AG09319 (cell line): ENCODE measurements around the gene CAND2.
"Not testable (repeated sequence)": the region's sequence is repeated elsewhere in the genome, so short reads cannot be mapped to it uniquely, and the experiment has no call there.

Source experiments
- DNase-seq: peaks from one replicate; pipeline ENCODE4 v3.0.0-alpha.2; 2010; ENCODE audit warnings: low read depth; ENCODE audit errors: extremely low read depth
- CTCF ChIP-seq: IDR thresholded peaks from 2 replicates; pipeline ENCODE4 v1.5.1; 2011; ENCODE audit warnings: low read depth, mild to moderate bottlenecking, inconsistent platforms, low read length, moderate library complexity

CAND2 gene

GRCh38 chr3:12839156-12839946 is 42.9 kb downstream of the CAND2 start:
- no peak for TF ChIP-seq CTCF
- DNase-seq: no peak

GRCh38 chr3:12840148-12840547 is 43.7 kb downstream of the CAND2 start:
- DNase-seq: not testable (repeated sequence)

- TF ChIP-seq CTCF: no peak
- DNase-seq: no peak
Measured at GRCh38 chr3:12840591-12841148, 44.2 kb downstream of the CAND2 start.

GRCh38 chr3:12841149-12841969 is 44.9 kb downstream of the CAND2 start, which contains the start of gene RPL32:
Gene RPL32, minus strand, starts transcription at chr3:12841565. Its CDS starts 1,328 bp downstream, at chr3:12840237.
- peak; percentile 79 for TF ChIP-seq CTCF
- DNase-seq: peak; percentile 92

- TF ChIP-seq CTCF: no peak
- DNase-seq: no peak
Measured at GRCh38 chr3:12841970-12842328, 45.5 kb downstream of the CAND2 start.

- TF ChIP-seq CTCF: no peak
- DNase-seq: no peak
Measured at GRCh38 chr3:12842469-12842868, 46.0 kb downstream of the CAND2 start.

- TF ChIP-seq CTCF: no peak
- no peak for DNase-seq
Measured at GRCh38 chr3:12845811-12846210, 49.3 kb downstream of the CAND2 start.
